CD4-positive, CD25-positive, alpha-beta regulatory T cell (primary cell): Measurements from ENCODE around the gene TMEM132A. TPM values are rescaled to one million over a fixed set of nuclear protein-coding genes. Genes with fewer than 3 reads are reported as not detected.

Source experiments
- ATAC-seq, 2 donors: fragments of 150-1000 bp; cut with Tn5 transposase; one replicate each; pipeline ENCODE4 v1.10.0; 2021; ENCODE audit warnings: low read depth in 2 of 2, moderate number of reproducible peaks in 2 of 2, moderate library complexity in 1 of 2
- DNase-seq, 3 donors: peaks; one replicate each; pipeline versions ENCODE4 v3.0.0 to v3.0.0-alpha.2; 2012 to 2022; ENCODE audit warnings: mixed read lengths in 1 of 3
- H3K27ac ChIP-seq: one replicate; pipeline ENCODE4 v1.7.0; 2013; ENCODE audit warnings: mild to moderate bottlenecking, low read length; ENCODE audit not compliant: insufficient read depth, poor library complexity, severe bottlenecking
- H3K27me3 ChIP-seq: one replicate; pipeline ENCODE4 v1.7.0; 2013; ENCODE audit warnings: low read length; ENCODE audit not compliant: control insufficient read depth, insufficient read depth
- H3K36me3 ChIP-seq: one replicate; pipeline ENCODE4 v1.7.0; 2013; ENCODE audit warnings: mild to moderate bottlenecking, low read length, moderate library complexity; ENCODE audit not compliant: control insufficient read depth, insufficient read depth
- H3K4me1 ChIP-seq: 2 replicates; pipeline ENCODE4 v1.7.0; 2013; ENCODE audit warnings: mild to moderate bottlenecking, low read length; ENCODE audit not compliant: insufficient read depth, control insufficient read depth, poor library complexity, severe bottlenecking
- H3K4me3 ChIP-seq: one replicate; pipeline ENCODE4 v1.7.0; 2013; ENCODE audit warnings: low read depth, mild to moderate bottlenecking, low read length, moderate library complexity
- H3K9me3 ChIP-seq, 2 experiments: 1 replicate in 1 of 2; 2 replicates in 1 of 2; pipeline ENCODE4 v1.7.0; 2013; ENCODE audit warnings: low read length in 2 of 2, mild to moderate bottlenecking in 1 of 2, moderate library complexity in 1 of 2; ENCODE audit not compliant: control insufficient read depth in 2 of 2
- H3K27ac Mint-ChIP-seq, 3 donors: one replicate each; pipeline ENCODE4 v1.8.0; 2020 to 2022; ENCODE audit warnings: mild to moderate bottlenecking in 3 of 3, mixed read lengths in 3 of 3, moderate library complexity in 2 of 3
- H3K27me3 Mint-ChIP-seq: one replicate; pipeline ENCODE4 v1.8.0; 2022; ENCODE audit warnings: mild to moderate bottlenecking, mixed read lengths
- H3K36me3 Mint-ChIP-seq: one replicate; pipeline ENCODE4 v1.8.0; 2020; ENCODE audit warnings: mixed read lengths
- H3K4me1 Mint-ChIP-seq, 4 donors: one replicate each; pipeline ENCODE4 v1.8.0; 2020 to 2022; ENCODE audit warnings: mixed read lengths in 4 of 4, mild to moderate bottlenecking in 1 of 4
- H3K4me3 Mint-ChIP-seq, 4 donors: one replicate each; pipeline ENCODE4 v1.8.0; 2020 to 2022; ENCODE audit warnings: mild to moderate bottlenecking in 4 of 4, mixed read lengths in 4 of 4, moderate library complexity in 3 of 4
- H3K9me3 Mint-ChIP-seq, 7 donors: one replicate each; pipeline ENCODE4 v1.8.0; 2020 to 2022; ENCODE audit warnings: mixed read lengths in 7 of 7, mild to moderate bottlenecking in 3 of 7, moderate library complexity in 2 of 7
- polyA plus RNA-seq, 4 donors: library from polyadenylated mRNA; unstranded; fragments of 300-500 nt; fragmentation: Illumina TruSeq; gene quantifications; one replicate each; pipeline ENCODE4 v1.2.3, GENCODE V29; 2021
- total RNA-seq: library from RNA; stranded (reverse); gene quantifications from one replicate; pipeline ENCODE4 v1.2.3, GENCODE V29; 2022

Gene TMEM132A
- total and polyA plus RNA-seq, 5 donors from 2014 or later: not detected

- Histone ChIP-seq H3K27ac (no peak overlapping the region), H3K9me3 (no peaks in the 10 kb centered on the region), H3K4me1 (no peaks in the 10 kb centered on the region), H3K4me3 (no peak overlapping the region), H3K36me3 (no peaks in the 10 kb centered on the region), H3K27me3 (no peaks in the 10 kb centered on the region)
- H3K4me3 Mint-ChIP-seq: no peak overlapping the region
- no peak overlapping the region for H3K27ac Mint-ChIP-seq
- no peaks in the 10 kb centered on the region for H3K4me1 Mint-ChIP-seq
- no peaks in the 10 kb centered on the region for H3K36me3 Mint-ChIP-seq
- ATAC-seq: no peak
- H3K27me3 Mint-ChIP-seq: peaks cover 2% of the 10 kb centered on the region
- H3K9me3 Mint-ChIP-seq: peaks cover 0 to 2% (median 0%) of the 10 kb centered on the region in 7 donors
- DNase-seq: no peak
Measured at GRCh38 chr11:60935676-60936442, 11.6 kb downstream of the TMEM132A start.

- H3K9me3 ChIP-seq: no peaks in the 10 kb centered on the region
- DNase-seq (no peak), ATAC-seq (no peak)
- Mint-ChIP-seq H3K27me3 (no peaks in the 10 kb centered on the region), H3K9me3 (peaks cover 0 to 2% (median 0%) of the 10 kb centered on the region in 7 donors), H3K27ac (no peak overlapping the region), H3K36me3 (no peaks in the 10 kb centered on the region), H3K4me3 (no peak overlapping the region), H3K4me1 (no peaks in the 10 kb centered on the region)
- H3K36me3 ChIP-seq: no peaks in the 10 kb centered on the region
- H3K4me3 ChIP-seq: no peak overlapping the region
- H3K27me3 ChIP-seq: no peaks in the 10 kb centered on the region
- no peak overlapping the region for H3K27ac ChIP-seq
- no peaks in the 10 kb centered on the region for H3K4me1 ChIP-seq
Measured at GRCh38 chr11:60936467-60937143, 12.3 kb downstream of the TMEM132A start.

- ATAC-seq (no peak), DNase-seq (no peak)
- no peak overlapping the region for H3K27ac ChIP-seq
- Mint-ChIP-seq H3K4me1 (peaks cover 0 to 2% (median 0%) of the 10 kb centered on the region in 4 donors), H3K4me3 (no peak overlapping the region), H3K27me3 (no peaks in the 10 kb centered on the region), H3K27ac (no peak overlapping the region), H3K36me3 (no peaks in the 10 kb centered on the region), H3K9me3 (peaks cover 0 to 2% (median 0%) of the 10 kb centered on the region in 7 donors)
- H3K36me3 ChIP-seq: no peaks in the 10 kb centered on the region
- H3K9me3 ChIP-seq: no peaks in the 10 kb centered on the region
- H3K4me3 ChIP-seq: no peak overlapping the region
- no peaks in the 10 kb centered on the region for H3K27me3 ChIP-seq
- H3K4me1 ChIP-seq: no peaks in the 10 kb centered on the region
Measured at GRCh38 chr11:60937144-60937527, 12.9 kb downstream of the TMEM132A start.

GRCh38 chr11:60937811-60938210 lies 13.6 kb downstream of the TMEM132A start:
- Mint-ChIP-seq H3K4me1 (peaks cover 0 to 2% (median 0%) of the 10 kb centered on the region in 4 donors), H3K27ac (peak overlapping the region in 1 of 3 donors; percentile 90)

GRCh38 chr11:60938500-60938899 lies 14.2 kb downstream of the TMEM132A start:
- no peaks in the 10 kb centered on the region for H3K27me3 ChIP-seq
- no peak overlapping the region for H3K27ac ChIP-seq
- Mint-ChIP-seq H3K4me3 (no peak overlapping the region), H3K27ac (no peak overlapping the region), H3K27me3 (no peaks in the 10 kb centered on the region), H3K9me3 (peaks cover 0 to 3% (median 0%) of the 10 kb centered on the region in 7 donors), H3K36me3 (no peaks in the 10 kb centered on the region), H3K4me1 (peaks cover 0 to 2% (median 0%) of the 10 kb centered on the region in 4 donors)
- no peaks in the 10 kb centered on the region for H3K9me3 ChIP-seq
- ATAC-seq (no peak), DNase-seq (no peak)
- no peaks in the 10 kb centered on the region for H3K36me3 ChIP-seq
- no peak overlapping the region for H3K4me3 ChIP-seq
- H3K4me1 ChIP-seq: no peaks in the 10 kb centered on the region

More at GRCh38 chr11:60937811-60938210, 13.6 kb downstream of the TMEM132A start:
- DNase-seq: no peak
- H3K27me3 Mint-ChIP-seq: no peaks in the 10 kb centered on the region
- ATAC-seq: no peak
- no peaks in the 10 kb centered on the region for H3K36me3 Mint-ChIP-seq
- Histone ChIP-seq H3K4me1 (no peaks in the 10 kb centered on the region), H3K36me3 (no peaks in the 10 kb centered on the region), H3K27ac (no peak overlapping the region), H3K4me3 (no peak overlapping the region), H3K27me3 (no peaks in the 10 kb centered on the region), H3K9me3 (no peaks in the 10 kb centered on the region)
- H3K4me3 Mint-ChIP-seq: no peak overlapping the region
- peaks cover 0 to 3% (median 0%) of the 10 kb centered on the region in 7 donors for H3K9me3 Mint-ChIP-seq

- Mint-ChIP-seq H3K9me3 (peaks cover 0 to 3% (median 0%) of the 10 kb centered on the region in 7 donors), H3K36me3 (no peaks in the 10 kb centered on the region), H3K27me3 (no peaks in the 10 kb centered on the region), H3K4me1 (peaks cover 0 to 2% (median 0%) of the 10 kb centered on the region in 4 donors), H3K27ac (no peak overlapping the region), H3K4me3 (no peak overlapping the region)
- Histone ChIP-seq H3K36me3 (no peaks in the 10 kb centered on the region), H3K27me3 (no peaks in the 10 kb centered on the region), H3K27ac (no peak overlapping the region), H3K4me3 (no peak overlapping the region), H3K4me1 (no peaks in the 10 kb centered on the region), H3K9me3 (no peaks in the 10 kb centered on the region)
- ATAC-seq (no peak), DNase-seq (no peak)
Measured at GRCh38 chr11:60939301-60939700, 15.0 kb downstream of the TMEM132A start.

GRCh38 chr11:60939855-60940254 lies 15.6 kb downstream of the TMEM132A start:
- H3K9me3 Mint-ChIP-seq: peaks cover 0 to 3% (median 0%) of the 10 kb centered on the region in 7 donors
- H3K27me3 Mint-ChIP-seq: peaks cover 2% of the 10 kb centered on the region
- H3K27ac ChIP-seq: no peak overlapping the region
- no peak overlapping the region for H3K4me3 ChIP-seq
- no peaks in the 10 kb centered on the region for H3K9me3 ChIP-seq
- no peak for ATAC-seq
- H3K4me1 Mint-ChIP-seq: peaks cover 0 to 2% (median 0%) of the 10 kb centered on the region in 4 donors
- no peak overlapping the region for H3K4me3 Mint-ChIP-seq
- H3K36me3 ChIP-seq: no peaks in the 10 kb centered on the region
- no peaks in the 10 kb centered on the region for H3K36me3 Mint-ChIP-seq
- H3K4me1 ChIP-seq: no peaks in the 10 kb centered on the region
- H3K27ac Mint-ChIP-seq: no peak overlapping the region
- DNase-seq: no peak
- H3K27me3 ChIP-seq: peaks cover 2% of the 10 kb centered on the region
